HepG2 (cell line): Measurements from ENCODE around the gene B3GNT9. TPM values are rescaled to one million over a fixed set of nuclear protein-coding genes. Genes with fewer than 3 reads are reported as not detected.

Source experiments
- ATAC-seq: fragments of 200-7000 bp; cut with Tn5 transposase; 3 replicates; pipeline ENCODE4 v1.9.1; 2020; ENCODE audit warnings: mild to moderate bottlenecking, moderate library complexity
- BruUV-seq: library from RNA; stranded (reverse); fragments of 400-500 nt; replicated peaks from 2 replicates; lab custom pipeline; 2021; lab: Mats Ljungman, UMichigan
- CTCF ChIA-PET: fragments of 300-600 bp; formaldehyde crosslinking; extraction: SDS; loops from one replicate; lab custom pipeline; 2021; ENCODE audit warnings: low total read pairs, inconsistent platforms, low intra/inter-chr PET ratio; lab: Yijun Ruan, JAX
- POLR2A ChIA-PET: fragments of 350-600 bp; sonication (Branson Sonifier 250); formaldehyde crosslinking; loops from one replicate; lab custom pipeline; 2020; ENCODE audit warnings: antibody characterized with exemption, inconsistent platforms; lab: Yijun Ruan, JAX
- DNase-seq: peaks from one replicate; pipeline ENCODE4 v3.0.0-alpha.2; 2015; ENCODE audit warnings: low spot score
- FAIRE-seq: peaks from 3 replicates; lab custom pipeline; 2011; peaks lifted over from hg19 to GRCh38; lab: Jason Lieb, UNC
- H2AFZ ChIP-seq: one replicate; pipeline ENCODE4 v1.6.1; 2011; ENCODE audit warnings: low read length, inconsistent platforms
- H3K27ac ChIP-seq: fragments of 300-600 bp; 3 replicates; pipeline ENCODE4 v1.8.0; 2011; ENCODE audit warnings: mixed run types, mild to moderate bottlenecking, mixed read lengths, low read length, inconsistent platforms; ENCODE audit not compliant: insufficient read depth; ENCODE audit errors: extremely low read length
- H3K27me3 ChIP-seq, 2 experiments: fragments of 200-600 bp in 1 of 2; 2 replicates in 1 of 2; 3 replicates in 1 of 2; pipeline versions ENCODE4 v1.6.0 to v1.8.0; 2011; ENCODE audit warnings: low read length in 2 of 2, mild to moderate bottlenecking in 2 of 2, moderate library complexity in 2 of 2, inconsistent platforms in 1 of 2; ENCODE audit not compliant: insufficient read depth in 2 of 2, control insufficient read depth in 1 of 2
- H3K36me3 ChIP-seq, 2 experiments: fragments of 200-600 bp in 1 of 2; replicated peaks in 1 of 2; 2 replicates in 1 of 2; 3 replicates in 1 of 2; pipeline versions ENCODE4 v1.5.1 to v1.8.0; 2011; ENCODE audit warnings: low read length in 2 of 2, inconsistent platforms in 1 of 2; ENCODE audit not compliant: insufficient read depth in 2 of 2, control insufficient read depth in 1 of 2
- H3K4me1 ChIP-seq: 2 replicates; pipeline ENCODE4 v1.5.1; 2012; ENCODE audit warnings: low read length, inconsistent platforms; ENCODE audit not compliant: insufficient read depth
- H3K4me2 ChIP-seq: 2 replicates; pipeline ENCODE4 v1.6.0; 2011; ENCODE audit warnings: low read depth, low read length, inconsistent platforms
- H3K4me3 ChIP-seq, 3 experiments: fragments of 200-600 bp in 1 of 3; sonication (generic), shearing (Covaris generic) in 1 of 3; replicated peaks in 1 of 3; 2 replicates each; pipeline ENCODE4 v1.5.1; 2011 to 2016; ENCODE audit warnings: low read length in 3 of 3, inconsistent platforms in 2 of 3, low read depth in 2 of 3, mild to moderate bottlenecking in 2 of 3, control low read depth in 1 of 3, mixed read lengths in 1 of 3; ENCODE audit not compliant: insufficient read depth in 1 of 3
- H3K79me2 ChIP-seq: one replicate; pipeline ENCODE4 v1.6.1; 2011; ENCODE audit warnings: low read length, inconsistent platforms; ENCODE audit not compliant: insufficient read depth
- H3K9ac ChIP-seq: 2 replicates; pipeline ENCODE4 v1.6.0; 2011; ENCODE audit warnings: mild to moderate bottlenecking, low read depth, low read length, inconsistent platforms; ENCODE audit not compliant: insufficient read depth
- H3K9me3 ChIP-seq: 2 replicates; pipeline ENCODE4 v1.5.1; 2012; ENCODE audit warnings: mild to moderate bottlenecking, low read length
- H4K20me1 ChIP-seq: 2 replicates; pipeline ENCODE4 v1.6.0; 2011; ENCODE audit warnings: inconsistent platforms, mild to moderate bottlenecking, low read length, moderate library complexity; ENCODE audit not compliant: insufficient read depth
- HNRNPUL1 ChIP-seq: fragments of 200-400 bp; formaldehyde crosslinking; IDR thresholded peaks from 2 replicates; pipeline ENCODE4 v1.6.1; 2017; ENCODE audit warnings: low read depth, mild to moderate bottlenecking, low read length, moderate library complexity
- MED1 ChIP-seq: sonication (generic); formaldehyde crosslinking; IDR thresholded peaks from 2 replicates; pipeline ENCODE4 v1.4.0; 2020; ENCODE audit warnings: missing genetic modification reagents
- NFIB ChIP-seq: sonication (generic); formaldehyde crosslinking; IDR thresholded peaks from 2 replicates; pipeline ENCODE4 v1.9.0; 2021; ENCODE audit warnings: missing genetic modification reagents, mild to moderate bottlenecking, borderline replicate concordance
- NR3C1 ChIP-seq: sonication (generic); formaldehyde crosslinking; IDR thresholded peaks from 2 replicates; pipeline ENCODE4 v1.4.0; 2020; ENCODE audit warnings: missing genetic modification reagents
- RXRA ChIP-seq: sonication (generic); formaldehyde crosslinking; IDR thresholded peaks from 2 replicates; pipeline ENCODE4 v1.5.1; 2020; ENCODE audit warnings: missing genetic modification reagents
- SKI ChIP-seq: fragments of 450-650 bp; IDR thresholded peaks from one replicate; pipeline ENCODE4 v1.6.1; 2018; ENCODE audit warnings: mild to moderate bottlenecking; ENCODE audit not compliant: partially characterized antibody
- ZC3H13 ChIP-seq: sonication (generic); formaldehyde crosslinking; IDR thresholded peaks from 2 replicates; pipeline ENCODE4 v1.8.1; 2023; ENCODE audit warnings: mild to moderate bottlenecking, missing genetic modification reagents, moderate library complexity
- ZNF281 ChIP-seq: sonication (generic); formaldehyde crosslinking; IDR thresholded peaks from 2 replicates; pipeline ENCODE4 v1.4.0; 2020; ENCODE audit warnings: missing genetic modification reagents, borderline replicate concordance
- ZNF30 ChIP-seq: sonication (generic); formaldehyde crosslinking; IDR thresholded peaks from 2 replicates; pipeline ENCODE4 v1.5.0; 2020; ENCODE audit warnings: mild to moderate bottlenecking, missing genetic modification reagents
- ZNF335 ChIP-seq: sonication (generic); formaldehyde crosslinking; IDR thresholded peaks from 2 replicates; pipeline ENCODE4 v1.4.0; 2020; ENCODE audit warnings: missing genetic modification reagents
- ZNF605 ChIP-seq: sonication (generic); formaldehyde crosslinking; IDR thresholded peaks from 2 replicates; pipeline ENCODE4 v1.8.0; 2022; ENCODE audit warnings: mild to moderate bottlenecking, missing genetic modification reagents
- ZNF841 ChIP-seq: sonication (generic); formaldehyde crosslinking; IDR thresholded peaks from 2 replicates; pipeline ENCODE4 v1.8.1; 2023; ENCODE audit warnings: missing genetic modification reagents, borderline replicate concordance
- ZSCAN30 ChIP-seq: sonication (generic); formaldehyde crosslinking; IDR thresholded peaks from 2 replicates; pipeline ENCODE4 v1.5.0; 2020; ENCODE audit warnings: mild to moderate bottlenecking, missing genetic modification reagents
- WGBS: methylation state at CpG from one replicate; pipeline ENCODE4 v1.1.6; 2017; ENCODE audit warnings: low lambda C conversion rate; 5-methylcytosine and 5-hydroxymethylcytosine counted together
- in situ Hi-C: cut with HindIII; loops from 2 replicates; pipeline ENCODE4 v1.10.0; 2017; ENCODE audit warnings: low pct_unique_long_range_greater_than_20kb; ENCODE audit not compliant: extremely low pct_ligation_motif_present
- intact Hi-C: fragments of 100-400 bp; cut with micrococcal nuclease; formaldehyde crosslinking; loops from one replicate; pipeline ENCODE4 v1.10.0; 2022; ENCODE audit not compliant: unreplicated experiment
- polyA plus RNA-seq, 8 experiments: library from polyadenylated mRNA; depleted of rRNA in 3 of 8; stranded (reverse) in 7 of 8; unstranded in 1 of 8; fragments of >200 nt; fragmentation: Illumina TruSeq in 4 of 8; extraction: Trizol in 4 of 8; gene quantifications; 2 replicates each; pipeline versions ENCODE4 v1.2.1 to v1.2.3, GENCODE V29; 2011 to 2016; ENCODE audit warnings: low read depth in 4 of 8, missing spikeins in 1 of 8, mixed read lengths in 1 of 8; ENCODE audit not compliant: insufficient read depth in 1 of 8
- total RNA-seq, 5 experiments: library from RNA; depleted of rRNA; stranded (reverse); fragments of >200 nt; fragmentation: Illumina TruSeq; extraction: Trizol; gene quantifications; 2 replicates each; pipeline ENCODE4 v1.2.3, GENCODE V29; 2016; ENCODE audit warnings: low read depth in 1 of 5

The B3GNT9 gene
- total and polyA plus RNA-seq, 2 of the 13 experiments (the other 11 are each of a cell fraction or from before 2014, with no cell fraction given) = 1.5 to 3.1 TPM

- Histone ChIP-seq H3K36me3 (no peaks in the 10 kb centered on the region), H2AFZ (no peak overlapping the region), H3K79me2 (peaks cover 3% of the 10 kb centered on the region), H3K4me1 (peaks cover 61% of the 10 kb centered on the region), H3K4me2 (no peak overlapping the region), H3K9ac (no peak overlapping the region), H3K4me3 (no peak overlapping the region), H3K27ac (no peak overlapping the region), H3K27me3 (peaks cover 7 to 10% of the 10 kb centered on the region in 2 experiments; a peak in 2 of 5 replicates), H4K20me1 (no peaks in the 10 kb centered on the region; the same call in 1 of the 2 replicates), H3K9me3 (no peaks in the 10 kb centered on the region)
- CTCF ChIA-PET = interaction anchor here (2.5 kb wide), 1 partner anchor 13 kb away, joined by 5 read pairs; no protein-coding TSS in a partner anchor
- ATAC-seq (no peak), FAIRE-seq (no peak), DNase-seq (no peak)
- POLR2A ChIA-PET = interaction anchor here (1.0 kb wide), 1 partner anchor 17 kb away, joined by 3 read pairs; the partner anchor contains the start of gene NOL3
- no TSS peak for BruUV-seq
- TF ChIP-seq ZNF841 (CRISPR knock-in tag) (no peak), RXRA (CRISPR knock-in tag) (no peak)
- intact Hi-C loops (loop anchor here (5.0 kb wide), 1 partner anchor 40 kb away; the partner anchor contains the start of gene TMEM208), in situ Hi-C loops (loop anchor here (5.0 kb wide), 1 partner anchor 210 kb away; no protein-coding TSS in a partner anchor)
- WGBS = 51% methylated on average over 13 of the region's 26 CpGs
These were observed 36.5 kb upstream of the B3GNT9 start for GRCh38 chr16:67187175-67187890.

DNA sequence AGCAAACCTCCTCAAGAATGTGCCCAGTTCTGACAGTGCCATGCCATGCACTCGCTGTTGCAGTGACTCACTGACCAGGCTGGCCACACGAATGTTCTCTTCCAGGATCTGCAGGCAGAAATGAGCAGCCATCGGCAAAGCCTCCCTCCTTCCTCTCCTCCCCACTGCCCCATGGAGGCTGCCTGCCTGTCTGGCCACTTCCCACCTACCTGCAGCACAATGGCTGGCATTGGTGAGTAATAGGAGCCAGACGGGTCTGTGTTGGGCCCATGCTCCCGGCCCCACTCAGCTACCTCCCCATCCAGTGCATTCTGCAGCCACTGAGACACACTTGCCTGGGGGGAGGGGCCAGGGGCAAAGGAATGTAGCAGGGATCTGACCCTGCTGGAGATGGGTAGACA lies 35.8 kb upstream of the B3GNT9 start:
- Histone ChIP-seq H3K4me2 (no peak overlapping the region), H3K27me3 (peaks cover 7 to 10% of the 10 kb centered on the region in 2 experiments; a peak in 2 of 5 replicates), H2AFZ (no peak overlapping the region), H3K9me3 (no peaks in the 10 kb centered on the region), H4K20me1 (no peaks in the 10 kb centered on the region), H3K36me3 (no peaks in the 10 kb centered on the region), H3K4me3 (no peak overlapping the region), H3K4me1 (peaks cover 61% of the 10 kb centered on the region), H3K27ac (no peak overlapping the region), H3K79me2 (no peaks in the 10 kb centered on the region), H3K9ac (no peak overlapping the region)
- CTCF ChIA-PET = interaction anchor here (1.6 to 2.5 kb wide), 3 partner anchors 12 to 239 kb away, joined by 5 to 12 read pairs (median 6); no protein-coding TSS in a partner anchor
- no TSS peak for BruUV-seq
- no peak for FAIRE-seq
- TF ChIP-seq NFIB (CRISPR knock-in tag) (peak; percentile 88; the same call in 1 of the 2 replicates), ZNF605 (CRISPR knock-in tag) (0 out of 2 replicates have a peak, but pooled peaks have one; percentile 21), HNRNPUL1 (no peak), ZNF281 (CRISPR knock-in tag) (peak; percentile 60; the same call in 1 of the 2 replicates), SKI (no peak), ZSCAN30 (CRISPR knock-in tag) (no peak), NR3C1 (CRISPR knock-in tag) (no peak), ZC3H13 (CRISPR knock-in tag) (0 out of 2 replicates have a peak, but pooled peaks have one; percentile 6), MED1 (CRISPR knock-in tag) (no peak), ZNF30 (CRISPR knock-in tag) (no peak), ZNF335 (no peak)
- WGBS = 3% methylated on average over 4 of the region's 5 CpGs
- POLR2A ChIA-PET = interaction anchor here (1.0 kb wide), 1 partner anchor 16 kb away, joined by 3 read pairs; the partner anchor contains the start of gene NOL3
- ATAC-seq = no peak
- no peak for DNase-seq
- intact Hi-C loops = loop anchor here (5.0 kb wide), 1 partner anchor 41 kb away; the partner anchor contains the start of gene TMEM208
- in situ Hi-C loops = loop anchor here (5.0 kb wide), 1 partner anchor 209 kb away; no protein-coding TSS in a partner anchor
